Suprapubic skin (tissue), 4 donors: ENCODE measurements around the gene POLR3G. TPM values are rescaled to one million over a fixed set of nuclear protein-coding genes. Genes with fewer than 3 reads are reported as not detected.

Experiments used
- DNase-seq, 2 donors: peaks; one replicate each; pipeline ENCODE4 v3.0.0-alpha.2; 2019; ENCODE audit warnings: low spot score in 2 of 2
- H3K27ac ChIP-seq: fragments of 200-600 bp; sonication (generic); one replicate; pipeline ENCODE4 v1.5.1; 2019
- H3K27me3 ChIP-seq: fragments of 200-600 bp; sonication (generic); one replicate; pipeline ENCODE4 v1.5.1; 2019
- H3K36me3 ChIP-seq: fragments of 200-600 bp; sonication (generic); one replicate; pipeline ENCODE4 v1.5.1; 2019
- H3K4me1 ChIP-seq: fragments of 200-600 bp; sonication (generic); one replicate; pipeline ENCODE4 v1.5.1; 2019
- H3K4me3 ChIP-seq: fragments of 200-600 bp; sonication (generic); one replicate; pipeline ENCODE4 v1.5.1; 2019; ENCODE audit warnings: mild to moderate bottlenecking
- H3K9me3 ChIP-seq: fragments of 200-600 bp; sonication (generic); one replicate; pipeline ENCODE4 v1.5.1; 2019
- EP300 ChIP-seq: sonication (generic); formaldehyde crosslinking; IDR thresholded peaks from one replicate; pipeline ENCODE4 v1.6.1; 2017; ENCODE audit warnings: antibody characterized with exemption
- POLR2A ChIP-seq, 2 donors: fragments of 450-650 bp; IDR thresholded peaks; one replicate each; pipeline ENCODE4 v1.6.1; 2017; ENCODE audit warnings: antibody characterized with exemption in 2 of 2, mild to moderate bottlenecking in 2 of 2, moderate library complexity in 2 of 2
- POLR2AphosphoS5 ChIP-seq, 3 donors: sonication (generic); formaldehyde crosslinking; IDR thresholded peaks; one replicate each; pipeline ENCODE4 v1.6.1; 2017; ENCODE audit warnings: antibody characterized with exemption in 3 of 3
- WGBS: methylation state at CpG from one replicate; pipeline ENCODE4 v1.1.5; 2018; 5-methylcytosine and 5-hydroxymethylcytosine counted together
- total RNA-seq, 4 donors: library from RNA; depleted of rRNA; stranded (reverse); fragments of >200 nt; gene quantifications; one replicate each; pipeline ENCODE4 v1.1.0, GENCODE V29; 2016
- TF ChIP-seq, protein P1 (sequence below), 2 donors: fragments of 200-600 bp in 1 of 2; fragments of 450-650 bp in 1 of 2; sonication (generic) in 1 of 2; IDR thresholded peaks; one replicate each; pipeline ENCODE4 v1.5.1; 2016 to 2019; ENCODE audit warnings: antibody characterized with exemption in 2 of 2, mild to moderate bottlenecking in 1 of 2, moderate library complexity in 1 of 2

POLR3G gene
- total RNA-seq, 4 donors from 2014 or later = 3.2 to 7.3 (median 4.9) TPM

DNA sequence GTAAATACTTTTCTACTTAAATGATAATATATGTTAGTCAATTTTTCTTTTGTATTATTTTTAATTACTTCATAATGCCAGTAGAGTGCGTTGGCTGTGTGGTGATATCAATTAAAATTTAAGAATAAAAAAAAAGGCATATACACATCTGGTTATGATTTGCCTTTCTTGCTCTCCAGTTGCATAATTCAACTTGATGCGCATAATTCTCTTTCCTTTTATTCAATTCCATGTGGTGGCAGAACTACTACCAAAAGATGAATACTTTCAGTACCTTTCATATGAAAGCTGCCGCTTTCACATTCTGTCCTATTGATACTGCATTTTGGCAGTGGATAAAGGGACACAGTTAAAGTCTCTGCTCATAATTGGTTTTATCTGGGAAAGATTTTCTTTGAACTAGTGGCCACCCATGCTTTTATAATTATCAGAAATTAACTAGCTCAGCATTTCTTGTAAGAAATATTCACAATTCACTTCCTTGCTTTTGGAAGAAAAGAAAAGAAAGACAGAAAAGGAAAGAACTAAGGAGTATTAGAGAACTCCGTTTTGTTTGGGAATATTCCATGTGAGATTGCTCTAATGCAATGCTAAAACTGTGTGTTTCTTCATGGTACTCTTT, 71.7 kb downstream of the POLR3G start:
- H3K36me3 ChIP-seq = no peaks in the 10 kb centered on the region
- WGBS = 58% methylated on average over 4 of the region's 4 CpGs
- no peak for DNase-seq

DNA sequence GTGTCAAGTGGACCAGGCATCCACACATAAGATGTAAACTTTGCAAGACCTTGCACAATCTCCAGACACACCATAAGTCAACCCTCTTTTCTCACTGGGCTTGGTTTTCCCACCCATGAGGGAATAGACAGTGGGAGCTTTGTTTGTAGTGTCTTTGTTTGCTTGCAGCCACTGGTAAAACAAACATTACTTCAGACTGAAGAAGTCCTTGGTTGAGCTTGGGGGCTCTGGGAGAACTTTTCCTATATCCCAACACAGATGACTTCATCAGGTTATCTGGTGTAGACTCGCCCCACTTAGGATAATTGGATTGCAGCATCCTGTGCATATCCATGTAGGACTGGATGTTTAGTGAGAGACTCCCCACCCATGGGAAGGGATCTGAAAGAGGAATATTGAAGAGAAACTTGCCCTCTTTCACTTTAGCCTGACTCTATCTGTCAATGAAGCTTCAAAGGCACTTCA, 72.4 kb downstream of the POLR3G start:
- Histone ChIP-seq H3K4me1 (no peaks in the 10 kb centered on the region), H3K27ac (no peak overlapping the region), H3K4me3 (no peak overlapping the region), H3K36me3 (no peaks in the 10 kb centered on the region), H3K27me3 (peaks cover 11% of the 10 kb centered on the region), H3K9me3 (no peaks in the 10 kb centered on the region)
- 67% methylated on average over 1 of the region's 1 CpG for WGBS
- no peak for DNase-seq
- no peak for TF ChIP-seq POLR2AphosphoS5 (IDR thresholded peaks at IDR 0.05)
- no peak for TF ChIP-seq POLR2A (IDR thresholded peaks at IDR 0.05)
- TF ChIP-seq, protein P1, sequence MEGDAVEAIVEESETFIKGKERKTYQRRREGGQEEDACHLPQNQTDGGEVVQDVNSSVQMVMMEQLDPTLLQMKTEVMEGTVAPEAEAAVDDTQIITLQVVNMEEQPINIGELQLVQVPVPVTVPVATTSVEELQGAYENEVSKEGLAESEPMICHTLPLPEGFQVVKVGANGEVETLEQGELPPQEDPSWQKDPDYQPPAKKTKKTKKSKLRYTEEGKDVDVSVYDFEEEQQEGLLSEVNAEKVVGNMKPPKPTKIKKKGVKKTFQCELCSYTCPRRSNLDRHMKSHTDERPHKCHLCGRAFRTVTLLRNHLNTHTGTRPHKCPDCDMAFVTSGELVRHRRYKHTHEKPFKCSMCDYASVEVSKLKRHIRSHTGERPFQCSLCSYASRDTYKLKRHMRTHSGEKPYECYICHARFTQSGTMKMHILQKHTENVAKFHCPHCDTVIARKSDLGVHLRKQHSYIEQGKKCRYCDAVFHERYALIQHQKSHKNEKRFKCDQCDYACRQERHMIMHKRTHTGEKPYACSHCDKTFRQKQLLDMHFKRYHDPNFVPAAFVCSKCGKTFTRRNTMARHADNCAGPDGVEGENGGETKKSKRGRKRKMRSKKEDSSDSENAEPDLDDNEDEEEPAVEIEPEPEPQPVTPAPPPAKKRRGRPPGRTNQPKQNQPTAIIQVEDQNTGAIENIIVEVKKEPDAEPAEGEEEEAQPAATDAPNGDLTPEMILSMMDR (IDR thresholded peaks at IDR 0.05) = no peak
- TF ChIP-seq EP300 = no peak

More for the DNA sequence above, 71.7 kb downstream of the POLR3G start:
- Histone ChIP-seq H3K27ac (no peak overlapping the region), H3K4me1 (no peaks in the 10 kb centered on the region), H3K4me3 (no peak overlapping the region), H3K27me3 (peaks cover 11% of the 10 kb centered on the region), H3K9me3 (no peaks in the 10 kb centered on the region)
- TF ChIP-seq POLR2A (IDR thresholded peaks at IDR 0.05) (no peak), POLR2AphosphoS5 (IDR thresholded peaks at IDR 0.05) (no peak), EP300 (no peak)
- TF ChIP-seq, protein P1 (IDR thresholded peaks at IDR 0.05) = no peak

DNA sequence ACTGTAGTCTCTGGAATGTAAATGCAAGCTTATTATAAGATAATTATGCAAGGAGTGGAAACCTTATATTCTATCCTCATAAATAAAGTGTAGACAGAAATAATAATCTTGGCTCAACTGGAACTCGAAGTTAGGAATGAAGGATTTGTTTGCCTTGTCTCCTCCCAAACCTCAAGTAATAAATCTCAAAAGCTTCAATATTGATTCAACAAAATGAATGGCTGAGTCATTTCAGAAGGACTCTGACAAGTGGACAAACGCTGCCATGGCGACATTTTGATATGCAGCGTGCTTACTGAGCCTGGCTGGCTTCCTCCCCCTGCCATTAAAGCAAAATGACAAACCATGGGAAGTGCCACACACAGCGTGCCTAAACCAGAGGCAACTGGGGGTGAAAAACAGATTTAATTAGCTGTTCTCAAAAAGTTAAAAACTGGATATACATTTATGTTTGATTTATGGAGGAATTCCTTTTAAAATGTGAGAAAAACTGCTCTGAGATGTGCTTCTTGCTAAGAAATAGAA, 73.5 kb downstream of the POLR3G start:
- Histone ChIP-seq H3K4me1 (no peaks in the 10 kb centered on the region), H3K27me3 (peaks cover 11% of the 10 kb centered on the region), H3K36me3 (no peaks in the 10 kb centered on the region), H3K4me3 (no peak overlapping the region), H3K9me3 (no peaks in the 10 kb centered on the region), H3K27ac (no peak overlapping the region)
- WGBS = 38% methylated on average over 5 of the region's 5 CpGs
- no peak for DNase-seq
- TF ChIP-seq, protein P1 (IDR thresholded peaks at IDR 0.05) = no peak

DNA sequence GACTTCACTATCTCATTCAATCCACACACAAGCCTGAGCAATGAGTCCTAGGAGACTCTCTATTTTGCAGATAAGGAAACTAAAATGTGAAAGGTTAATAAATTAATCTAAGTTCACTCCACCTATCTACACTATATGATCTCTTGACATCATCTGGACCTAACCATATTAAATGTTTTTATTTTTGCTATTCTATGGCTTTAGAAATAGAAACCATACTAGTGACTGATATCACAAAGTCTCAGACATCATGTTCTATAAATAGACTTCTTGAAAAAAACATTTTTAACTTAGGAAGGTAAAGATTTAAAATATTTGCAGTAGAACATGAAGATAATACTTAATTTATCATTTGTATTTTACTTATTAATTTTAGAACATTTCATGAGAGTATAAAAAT, 74.6 kb downstream of the POLR3G start:
- Histone ChIP-seq H3K27me3 (peaks cover 11% of the 10 kb centered on the region), H3K27ac (no peak overlapping the region), H3K9me3 (no peaks in the 10 kb centered on the region), H3K36me3 (no peaks in the 10 kb centered on the region), H3K4me3 (no peak overlapping the region), H3K4me1 (no peaks in the 10 kb centered on the region)
- TF ChIP-seq POLR2A (IDR thresholded peaks at IDR 0.05) = no peak
- TF ChIP-seq POLR2AphosphoS5 (IDR thresholded peaks at IDR 0.05) = no peak
- TF ChIP-seq, protein P1 (IDR thresholded peaks at IDR 0.05) = no peak
- no peak for TF ChIP-seq EP300
- no peak for DNase-seq

DNA sequence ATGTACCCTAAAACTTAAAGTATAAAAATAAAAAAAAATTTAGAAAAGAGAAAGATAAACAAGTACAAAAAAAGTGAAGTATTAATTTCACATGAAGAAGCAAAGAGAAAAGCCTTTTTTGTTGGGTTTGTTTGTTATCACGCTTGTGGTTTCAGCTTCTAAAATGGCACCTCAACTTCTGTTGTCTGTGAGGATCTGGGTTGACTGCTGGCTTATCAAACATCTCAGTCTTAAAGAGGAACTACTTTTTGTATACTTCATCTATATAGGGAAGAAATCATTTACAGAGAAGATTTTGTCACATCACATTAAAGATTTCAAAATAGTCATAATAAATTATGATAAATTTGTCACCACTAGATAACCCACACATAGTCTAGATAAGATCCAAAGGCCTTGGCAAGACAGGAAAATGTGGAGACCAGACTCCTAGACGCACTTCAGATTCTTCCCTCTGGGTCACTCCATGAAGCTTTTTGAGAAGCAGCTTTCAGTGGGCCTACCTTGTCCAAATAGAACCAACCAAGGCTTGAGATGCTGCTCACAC, 75.1 kb downstream of the POLR3G start:
- WGBS = 89% methylated on average over 2 of the region's 2 CpGs

More for the DNA sequence above, 75.1 kb downstream of the POLR3G start:
- H3K36me3 ChIP-seq = no peaks in the 10 kb centered on the region
- no peaks in the 10 kb centered on the region for H3K9me3 ChIP-seq
- H3K4me3 ChIP-seq = no peak overlapping the region
- TF ChIP-seq POLR2A (IDR thresholded peaks at IDR 0.05) (no peak), EP300 (no peak), POLR2AphosphoS5 (IDR thresholded peaks at IDR 0.05) (no peak)
- TF ChIP-seq, protein P1 (IDR thresholded peaks at IDR 0.05) = no peak
- H3K27me3 ChIP-seq = peaks cover 11% of the 10 kb centered on the region
- H3K4me1 ChIP-seq = no peaks in the 10 kb centered on the region
- DNase-seq = no peak
- H3K27ac ChIP-seq = no peak overlapping the region
